ENCODE data around the gene KRTAP10-12. TPM values are rescaled to one million over a fixed set of nuclear protein-coding genes. Genes with fewer than 3 reads are reported as not detected.

KRTAP10-12 gene
- total RNA-seq, 1 experiment from 2014 or later = not detected

- Histone ChIP-seq H3K4me2 (ENCODE audit: low read length) (no peak within 1 kb of the TSS), H3K9me2 (ENCODE audit: insufficient read depth) (no peaks in the 10 kb centered on the region), H3K4me3 (replicated peaks in 1 of 2; ENCODE audit: low read depth in 1 of 2, low read length in 2 of 2) (no peak within 1 kb of the TSS), H3K27ac (ENCODE audit: low read depth, low read length) (no peak within 1 kb of the TSS), H3K79me2 (ENCODE audit: insufficient read depth, low read length) (no peaks in the 10 kb centered on the region), H3K4me1 (ENCODE audit: control insufficient read depth in 1 of 2, insufficient read depth in 2 of 2, low read length in 2 of 2) (no peaks in the 10 kb centered on the region), H2AFZ (ENCODE audit: low read depth, low read length, poor library complexity, severe bottlenecking) (no peak within 1 kb of the TSS), H3K9ac (ENCODE audit: low read length) (no peak within 1 kb of the TSS), H4K20me1 (ENCODE audit: insufficient read depth) (no peaks in the 10 kb centered on the region), H3K27me3 (ENCODE audit: insufficient read depth, low read length) (peaks cover 6% of the 10 kb centered on the region; the same call in 1 of the 2 replicates), H3K36me3 (ENCODE audit: control insufficient read depth in 1 of 2, insufficient read depth in 2 of 2, low read length in 2 of 2) (no peaks in the 10 kb centered on the region), H3K9me3 (ENCODE audit: control insufficient read depth in 1 of 2, insufficient read depth in 1 of 2, low read depth in 1 of 2, low read length in 2 of 2) (no peaks in the 10 kb centered on the region)
- POLR2A ChIA-PET = no interaction called here
- CTCF ChIA-PET = interaction anchor here (0.6 kb wide), 1 partner anchor 109 kb away, joined by 3 read pairs; no protein-coding TSS in a partner anchor
- 0 out of 2 replicates have a peak, but pooled peaks have one; percentile 14 for ATAC-seq
- TF ChIP-seq ZFX (IDR thresholded peaks at IDR 0.05) (no peak), ZBTB33 (IDR thresholded peaks at IDR 0.05; ENCODE audit: extremely low read depth, insufficient replicate concordance, low read length) (no peak), FOSL1 (IDR thresholded peaks at IDR 0.05; ENCODE audit: low read depth) (no peak), POLR2A (IDR thresholded peaks at IDR 0.05; ENCODE audit: borderline replicate concordance, extremely low read depth, insufficient read depth, insufficient read length) (no peak), JUND (IDR thresholded peaks at IDR 0.05) (no peak)
- no TSS peak for BruUV-seq (replicated peaks)
- DNase-seq (ENCODE audit: low read depth, low spot score) = no peak
- intact Hi-C loops (cut with micrococcal nuclease) = no loop called here
- RAD21 ChIA-PET (ENCODE audit: low non-redundant PET in 1 of 2, low total read pairs in 2 of 2, uncharacterized antibody in 2 of 2, unreplicated experiment in 2 of 2) = no interaction called here
Measured at GRCh38 chr21:44681861-44682579, 15.0 kb upstream of the KRTAP10-12 start, which contains the start of gene KRTAP12-1. Gene KRTAP12-1, minus strand, starts transcription at chr21:44682163. Its CDS starts 40 bp downstream, at chr21:44682123.

GRCh38 chr21:44682580-44683151, 14.3 kb upstream of the KRTAP10-12 start:
- Histone ChIP-seq H3K4me3 (replicated peaks in 1 of 2; ENCODE audit: low read depth in 1 of 2, low read length in 2 of 2) (no peak overlapping the region), H3K9ac (ENCODE audit: low read length) (no peak overlapping the region), H3K79me2 (ENCODE audit: insufficient read depth, low read length) (no peaks in the 10 kb centered on the region), H3K9me3 (ENCODE audit: control insufficient read depth in 1 of 2, insufficient read depth in 1 of 2, low read depth in 1 of 2, low read length in 2 of 2) (no peaks in the 10 kb centered on the region), H4K20me1 (ENCODE audit: insufficient read depth) (no peaks in the 10 kb centered on the region), H3K9me2 (ENCODE audit: insufficient read depth) (no peaks in the 10 kb centered on the region), H3K36me3 (ENCODE audit: control insufficient read depth in 1 of 2, insufficient read depth in 2 of 2, low read length in 2 of 2) (no peaks in the 10 kb centered on the region), H3K4me1 (ENCODE audit: control insufficient read depth in 1 of 2, insufficient read depth in 2 of 2, low read length in 2 of 2) (no peaks in the 10 kb centered on the region), H3K4me2 (ENCODE audit: low read length) (no peak overlapping the region), H3K27me3 (ENCODE audit: insufficient read depth, low read length) (peaks cover 6% of the 10 kb centered on the region; the same call in 1 of the 2 replicates), H3K27ac (ENCODE audit: low read depth, low read length) (no peak overlapping the region), H2AFZ (ENCODE audit: low read depth, low read length, poor library complexity, severe bottlenecking) (no peak overlapping the region)
- no peak for DNase-seq (ENCODE audit: low read depth, low spot score)
- CTCF ChIA-PET = interaction anchor here (0.6 kb wide), 1 partner anchor 109 kb away, joined by 3 read pairs; no protein-coding TSS in a partner anchor
- intact Hi-C loops (cut with micrococcal nuclease) = no loop called here
- no peak for ATAC-seq
- RAD21 ChIA-PET (ENCODE audit: low non-redundant PET in 1 of 2, low total read pairs in 2 of 2, uncharacterized antibody in 2 of 2, unreplicated experiment in 2 of 2) = no interaction called here
- POLR2A ChIA-PET = no interaction called here
- no TSS peak for BruUV-seq (replicated peaks)
- no peak for TF ChIP-seq POLR2A (IDR thresholded peaks at IDR 0.05; ENCODE audit: borderline replicate concordance, extremely low read depth, insufficient read depth, insufficient read length)
- no peak for TF ChIP-seq CBX3 (IDR thresholded peaks at IDR 0.05; ENCODE audit: low read depth)
- no peak for TF ChIP-seq FOSL1 (IDR thresholded peaks at IDR 0.05; ENCODE audit: low read depth)
- no peak for TF ChIP-seq EZH2phosphoT487 (IDR thresholded peaks at IDR 0.05; ENCODE audit: borderline replicate concordance)
- TF ChIP-seq EGR1 (IDR thresholded peaks at IDR 0.05; ENCODE audit: low read depth) = no peak
- TF ChIP-seq CTCF (IDR thresholded peaks at IDR 0.05 in 2 of 3, conservative IDR thresholded peaks at IDR 0.05 in 1 of 3; ENCODE audit: borderline replicate concordance in 1 of 3, insufficient read depth in 1 of 3, low read depth in 2 of 3, low read length in 2 of 3) = no peak
- no peak for TF ChIP-seq EZH2 (IDR thresholded peaks at IDR 0.05)
- no peak for TF ChIP-seq SRF (IDR thresholded peaks at IDR 0.05; ENCODE audit: low read depth)
- TF ChIP-seq YY1 (IDR thresholded peaks at IDR 0.05; ENCODE audit: extremely low read depth, insufficient replicate concordance, low read depth, low read length) = no peak
